ENCODE data around the gene HTT-AS. TPM values are rescaled to one million over a fixed set of nuclear protein-coding genes. Genes with fewer than 3 reads are reported as not detected.
A peak's percentile ranks its signal among the peaks of the same experiment; 100 is the strongest.

The HTT-AS gene
- total and polyA plus RNA-seq, 2 of the 8 experiments (the other 6 are each of a cell fraction or from before 2014, with no cell fraction given), result not detected

DNA sequence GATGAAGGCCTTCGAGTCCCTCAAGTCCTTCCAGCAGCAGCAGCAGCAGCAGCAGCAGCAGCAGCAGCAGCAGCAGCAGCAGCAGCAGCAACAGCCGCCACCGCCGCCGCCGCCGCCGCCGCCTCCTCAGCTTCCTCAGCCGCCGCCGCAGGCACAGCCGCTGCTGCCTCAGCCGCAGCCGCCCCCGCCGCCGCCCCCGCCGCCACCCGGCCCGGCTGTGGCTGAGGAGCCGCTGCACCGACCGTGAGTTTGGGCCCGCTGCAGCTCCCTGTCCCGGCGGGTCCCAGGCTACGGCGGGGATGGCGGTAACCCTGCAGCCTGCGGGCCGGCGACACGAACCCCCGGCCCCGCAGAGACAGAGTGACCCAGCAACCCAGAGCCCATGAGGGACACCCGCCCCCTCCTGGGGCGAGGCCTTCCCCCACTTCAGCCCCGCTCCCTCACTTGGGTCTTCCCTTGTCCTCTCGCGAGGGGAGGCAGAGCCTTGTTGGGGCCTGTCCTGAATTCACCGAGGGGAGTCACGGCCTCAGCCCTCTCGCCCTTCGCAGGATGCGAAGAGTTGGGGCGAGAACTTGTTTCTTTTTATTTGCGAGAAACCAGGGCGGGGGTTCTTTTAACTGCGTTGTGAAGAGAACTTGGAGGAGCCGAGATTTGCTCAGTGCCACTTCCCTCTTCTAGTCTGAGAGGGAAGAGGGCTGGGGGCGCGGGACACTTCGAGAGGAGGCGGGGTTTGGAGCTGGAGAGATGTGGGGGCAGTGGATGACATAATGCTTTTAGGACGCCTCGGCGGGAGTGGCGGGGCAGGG lies 711 bp upstream of the HTT-AS start (continued):
- TF ChIP-seq, protein P1, sequence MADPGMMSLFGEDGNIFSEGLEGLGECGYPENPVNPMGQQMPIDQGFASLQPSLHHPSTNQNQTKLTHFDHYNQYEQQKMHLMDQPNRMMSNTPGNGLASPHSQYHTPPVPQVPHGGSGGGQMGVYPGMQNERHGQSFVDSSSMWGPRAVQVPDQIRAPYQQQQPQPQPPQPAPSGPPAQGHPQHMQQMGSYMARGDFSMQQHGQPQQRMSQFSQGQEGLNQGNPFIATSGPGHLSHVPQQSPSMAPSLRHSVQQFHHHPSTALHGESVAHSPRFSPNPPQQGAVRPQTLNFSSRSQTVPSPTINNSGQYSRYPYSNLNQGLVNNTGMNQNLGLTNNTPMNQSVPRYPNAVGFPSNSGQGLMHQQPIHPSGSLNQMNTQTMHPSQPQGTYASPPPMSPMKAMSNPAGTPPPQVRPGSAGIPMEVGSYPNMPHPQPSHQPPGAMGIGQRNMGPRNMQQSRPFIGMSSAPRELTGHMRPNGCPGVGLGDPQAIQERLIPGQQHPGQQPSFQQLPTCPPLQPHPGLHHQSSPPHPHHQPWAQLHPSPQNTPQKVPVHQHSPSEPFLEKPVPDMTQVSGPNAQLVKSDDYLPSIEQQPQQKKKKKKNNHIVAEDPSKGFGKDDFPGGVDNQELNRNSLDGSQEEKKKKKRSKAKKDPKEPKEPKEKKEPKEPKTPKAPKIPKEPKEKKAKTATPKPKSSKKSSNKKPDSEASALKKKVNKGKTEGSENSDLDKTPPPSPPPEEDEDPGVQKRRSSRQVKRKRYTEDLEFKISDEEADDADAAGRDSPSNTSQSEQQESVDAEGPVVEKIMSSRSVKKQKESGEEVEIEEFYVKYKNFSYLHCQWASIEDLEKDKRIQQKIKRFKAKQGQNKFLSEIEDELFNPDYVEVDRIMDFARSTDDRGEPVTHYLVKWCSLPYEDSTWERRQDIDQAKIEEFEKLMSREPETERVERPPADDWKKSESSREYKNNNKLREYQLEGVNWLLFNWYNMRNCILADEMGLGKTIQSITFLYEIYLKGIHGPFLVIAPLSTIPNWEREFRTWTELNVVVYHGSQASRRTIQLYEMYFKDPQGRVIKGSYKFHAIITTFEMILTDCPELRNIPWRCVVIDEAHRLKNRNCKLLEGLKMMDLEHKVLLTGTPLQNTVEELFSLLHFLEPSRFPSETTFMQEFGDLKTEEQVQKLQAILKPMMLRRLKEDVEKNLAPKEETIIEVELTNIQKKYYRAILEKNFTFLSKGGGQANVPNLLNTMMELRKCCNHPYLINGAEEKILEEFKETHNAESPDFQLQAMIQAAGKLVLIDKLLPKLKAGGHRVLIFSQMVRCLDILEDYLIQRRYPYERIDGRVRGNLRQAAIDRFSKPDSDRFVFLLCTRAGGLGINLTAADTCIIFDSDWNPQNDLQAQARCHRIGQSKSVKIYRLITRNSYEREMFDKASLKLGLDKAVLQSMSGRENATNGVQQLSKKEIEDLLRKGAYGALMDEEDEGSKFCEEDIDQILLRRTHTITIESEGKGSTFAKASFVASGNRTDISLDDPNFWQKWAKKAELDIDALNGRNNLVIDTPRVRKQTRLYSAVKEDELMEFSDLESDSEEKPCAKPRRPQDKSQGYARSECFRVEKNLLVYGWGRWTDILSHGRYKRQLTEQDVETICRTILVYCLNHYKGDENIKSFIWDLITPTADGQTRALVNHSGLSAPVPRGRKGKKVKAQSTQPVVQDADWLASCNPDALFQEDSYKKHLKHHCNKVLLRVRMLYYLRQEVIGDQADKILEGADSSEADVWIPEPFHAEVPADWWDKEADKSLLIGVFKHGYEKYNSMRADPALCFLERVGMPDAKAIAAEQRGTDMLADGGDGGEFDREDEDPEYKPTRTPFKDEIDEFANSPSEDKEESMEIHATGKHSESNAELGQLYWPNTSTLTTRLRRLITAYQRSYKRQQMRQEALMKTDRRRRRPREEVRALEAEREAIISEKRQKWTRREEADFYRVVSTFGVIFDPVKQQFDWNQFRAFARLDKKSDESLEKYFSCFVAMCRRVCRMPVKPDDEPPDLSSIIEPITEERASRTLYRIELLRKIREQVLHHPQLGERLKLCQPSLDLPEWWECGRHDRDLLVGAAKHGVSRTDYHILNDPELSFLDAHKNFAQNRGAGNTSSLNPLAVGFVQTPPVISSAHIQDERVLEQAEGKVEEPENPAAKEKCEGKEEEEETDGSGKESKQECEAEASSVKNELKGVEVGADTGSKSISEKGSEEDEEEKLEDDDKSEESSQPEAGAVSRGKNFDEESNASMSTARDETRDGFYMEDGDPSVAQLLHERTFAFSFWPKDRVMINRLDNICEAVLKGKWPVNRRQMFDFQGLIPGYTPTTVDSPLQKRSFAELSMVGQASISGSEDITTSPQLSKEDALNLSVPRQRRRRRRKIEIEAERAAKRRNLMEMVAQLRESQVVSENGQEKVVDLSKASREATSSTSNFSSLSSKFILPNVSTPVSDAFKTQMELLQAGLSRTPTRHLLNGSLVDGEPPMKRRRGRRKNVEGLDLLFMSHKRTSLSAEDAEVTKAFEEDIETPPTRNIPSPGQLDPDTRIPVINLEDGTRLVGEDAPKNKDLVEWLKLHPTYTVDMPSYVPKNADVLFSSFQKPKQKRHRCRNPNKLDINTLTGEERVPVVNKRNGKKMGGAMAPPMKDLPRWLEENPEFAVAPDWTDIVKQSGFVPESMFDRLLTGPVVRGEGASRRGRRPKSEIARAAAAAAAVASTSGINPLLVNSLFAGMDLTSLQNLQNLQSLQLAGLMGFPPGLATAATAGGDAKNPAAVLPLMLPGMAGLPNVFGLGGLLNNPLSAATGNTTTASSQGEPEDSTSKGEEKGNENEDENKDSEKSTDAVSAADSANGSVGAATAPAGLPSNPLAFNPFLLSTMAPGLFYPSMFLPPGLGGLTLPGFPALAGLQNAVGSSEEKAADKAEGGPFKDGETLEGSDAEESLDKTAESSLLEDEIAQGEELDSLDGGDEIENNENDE (IDR thresholded peaks at IDR 0.05; ENCODE audit: insufficient replicate concordance, low read length), result no peak
- TF ChIP-seq TEAD4 (IDR thresholded peaks at IDR 0.05; ENCODE audit: low read depth, low read length), result no peak
- TF ChIP-seq POLR2AphosphoS5 (IDR thresholded peaks at IDR 0.05; ENCODE audit: low read depth, low read length), result peak; percentile 15; the same call in 1 of the 2 replicates
- no peak for TF ChIP-seq ZNF274 (IDR thresholded peaks at IDR 0.05; ENCODE audit: borderline replicate concordance, extremely low read depth, low read length)
- TF ChIP-seq JUN (IDR thresholded peaks at IDR 0.05; ENCODE audit: low read depth, low read length), result no peak
- TF ChIP-seq KDM4A (IDR thresholded peaks at IDR 0.05; ENCODE audit: low read depth, low read length, severe bottlenecking), result no peak
